GM18508 (cell line): Measurements from ENCODE around the gene WNT7B.

Source experiments
- ATAC-seq: cut with Tn5 transposase; IDR thresholded peaks from one replicate; pipeline ENCODE4 v1.9.1; 2021; ENCODE audit warnings: moderate number of reproducible peaks; ENCODE audit not compliant: insufficient read depth, unreplicated experiment

The WNT7B gene

GRCh38 chr22:45891996-45892621, 84.9 kb downstream of the WNT7B start:
- ATAC-seq: no peak

GRCh38 chr22:45891471-45891995, 85.4 kb downstream of the WNT7B start:
- no peak for ATAC-seq

GRCh38 chr22:45891021-45891421, 85.9 kb downstream of the WNT7B start:
- ATAC-seq: no peak

- ATAC-seq: no peak
These were observed 86.7 kb downstream of the WNT7B start for GRCh38 chr22:45890351-45890635.

GRCh38 chr22:45889539-45890350, 87.2 kb downstream of the WNT7B start:
- no peak for ATAC-seq

GRCh38 chr22:45889093-45889538, 87.8 kb downstream of the WNT7B start:
- ATAC-seq: no peak

GRCh38 chr22:45888221-45889092, 88.5 kb downstream of the WNT7B start:
- ATAC-seq: no peak

GRCh38 chr22:45887202-45888131, 89.5 kb downstream of the WNT7B start:
- ATAC-seq: no peak

- ATAC-seq: no peak
These were observed 90.4 kb downstream of the WNT7B start for GRCh38 chr22:45886540-45886939.

- ATAC-seq: no peak
These were observed 91.0 kb downstream of the WNT7B start for GRCh38 chr22:45885941-45886395.

- ATAC-seq: no peak
These were observed 91.7 kb downstream of the WNT7B start for GRCh38 chr22:45885171-45885840.

GRCh38 chr22:45884201-45885062, 92.5 kb downstream of the WNT7B start:
- no peak for ATAC-seq

GRCh38 chr22:45883811-45884170, 93.2 kb downstream of the WNT7B start:
- ATAC-seq: no peak

- ATAC-seq: no peak
These were observed 93.8 kb downstream of the WNT7B start for GRCh38 chr22:45882881-45883810.

- no peak for ATAC-seq
These were observed 95.5 kb downstream of the WNT7B start for GRCh38 chr22:45881524-45881875.

GRCh38 chr22:45880716-45881523, 96.0 kb downstream of the WNT7B start:
- no peak for ATAC-seq
